Transverse colon (tissue), 4 donors: ENCODE results near the gene SF3B3.

ENCODE experiments used
- EP300 ChIP-seq: sonication (generic); formaldehyde crosslinking; IDR thresholded peaks from one replicate; pipeline ENCODE4 v1.6.1; 2017; ENCODE audit warnings: antibody characterized with exemption, low read depth
- POLR2AphosphoS5 ChIP-seq, 3 donors: sonication (generic); formaldehyde crosslinking; IDR thresholded peaks; one replicate each; pipeline ENCODE4 v1.6.1; 2016; ENCODE audit warnings: antibody characterized with exemption in 3 of 3
- TF ChIP-seq, protein P1 (sequence below), 5 experiments: fragments of 200-600 bp in 3 of 5; fragments of 450-650 bp in 2 of 5; sonication (generic) in 3 of 5; IDR thresholded peaks; 1 replicate in 2 of 5; 2 replicates in 3 of 5; pipeline ENCODE4 v1.5.1; 2016 to 2017; ENCODE audit warnings: antibody characterized with exemption in 5 of 5, inconsistent platforms in 3 of 5, mild to moderate bottlenecking in 2 of 5, moderate library complexity in 1 of 5

GRCh38 chr16:70534971-70535370 is 11.4 kb downstream of the SF3B3 start:
- TF ChIP-seq, protein P1, sequence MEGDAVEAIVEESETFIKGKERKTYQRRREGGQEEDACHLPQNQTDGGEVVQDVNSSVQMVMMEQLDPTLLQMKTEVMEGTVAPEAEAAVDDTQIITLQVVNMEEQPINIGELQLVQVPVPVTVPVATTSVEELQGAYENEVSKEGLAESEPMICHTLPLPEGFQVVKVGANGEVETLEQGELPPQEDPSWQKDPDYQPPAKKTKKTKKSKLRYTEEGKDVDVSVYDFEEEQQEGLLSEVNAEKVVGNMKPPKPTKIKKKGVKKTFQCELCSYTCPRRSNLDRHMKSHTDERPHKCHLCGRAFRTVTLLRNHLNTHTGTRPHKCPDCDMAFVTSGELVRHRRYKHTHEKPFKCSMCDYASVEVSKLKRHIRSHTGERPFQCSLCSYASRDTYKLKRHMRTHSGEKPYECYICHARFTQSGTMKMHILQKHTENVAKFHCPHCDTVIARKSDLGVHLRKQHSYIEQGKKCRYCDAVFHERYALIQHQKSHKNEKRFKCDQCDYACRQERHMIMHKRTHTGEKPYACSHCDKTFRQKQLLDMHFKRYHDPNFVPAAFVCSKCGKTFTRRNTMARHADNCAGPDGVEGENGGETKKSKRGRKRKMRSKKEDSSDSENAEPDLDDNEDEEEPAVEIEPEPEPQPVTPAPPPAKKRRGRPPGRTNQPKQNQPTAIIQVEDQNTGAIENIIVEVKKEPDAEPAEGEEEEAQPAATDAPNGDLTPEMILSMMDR (IDR thresholded peaks at IDR 0.05), result no peak
- TF ChIP-seq POLR2AphosphoS5 (IDR thresholded peaks at IDR 0.05) (no peak), EP300 (no peak)
